ENCODE measurements around the gene EIF4EBP2.

The EIF4EBP2 gene, protein sequence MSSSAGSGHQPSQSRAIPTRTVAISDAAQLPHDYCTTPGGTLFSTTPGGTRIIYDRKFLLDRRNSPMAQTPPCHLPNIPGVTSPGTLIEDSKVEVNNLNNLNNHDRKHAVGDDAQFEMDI

DNA sequence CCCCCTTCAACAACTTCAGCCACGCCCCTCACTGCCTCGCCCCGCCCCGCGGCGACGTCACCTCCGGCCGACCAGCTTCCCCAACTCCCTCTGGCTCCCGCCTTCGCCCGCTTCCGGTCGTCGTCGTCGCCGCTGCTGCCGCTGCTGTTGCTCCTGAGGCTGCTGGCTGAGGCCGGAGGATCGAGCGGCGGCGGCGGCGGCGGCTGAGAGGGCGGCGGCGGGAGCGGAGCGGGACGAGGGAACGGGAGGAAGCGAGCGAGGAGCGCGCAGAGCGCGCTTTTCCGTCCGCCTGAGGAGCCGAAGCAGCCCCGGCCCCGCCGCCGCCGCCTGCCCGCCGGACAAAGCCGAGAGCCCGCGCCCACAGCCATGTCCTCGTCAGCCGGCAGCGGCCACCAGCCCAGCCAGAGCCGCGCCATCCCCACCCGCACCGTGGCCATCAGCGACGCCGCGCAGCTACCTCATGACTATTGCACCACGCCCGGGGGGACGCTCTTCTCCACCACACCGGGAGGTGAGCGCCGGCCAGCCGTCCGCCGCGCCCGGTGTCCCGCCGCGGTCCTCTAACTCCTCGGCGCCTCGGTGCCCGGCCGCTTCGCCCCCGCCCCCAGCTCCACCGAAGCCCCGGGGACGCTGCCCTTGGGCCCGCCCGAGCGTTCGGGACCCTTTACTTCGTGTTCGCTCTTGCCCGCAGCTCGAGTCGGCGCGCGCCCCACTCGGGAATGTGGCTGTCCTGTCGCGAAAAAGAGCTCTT lies at the start of gene EIF4EBP2:
EIF4EBP2 (plus strand) TSS at position 110 of the 751 bp plus-strand sequence; CDS start at position 367, 257 bp downstream.
- no peaks in the 10 kb centered on the region for H3K9me3 ChIP-seq (ENCODE audit: control insufficient read depth, low read length)
- peaks cover 13% of the 10 kb centered on the region for H3K4me1 ChIP-seq
- peak within 1 kb of the TSS; percentile 69 for H3K4me3 ChIP-seq (ENCODE audit: low read depth, low read length)
- TF ChIP-seq, protein P1, sequence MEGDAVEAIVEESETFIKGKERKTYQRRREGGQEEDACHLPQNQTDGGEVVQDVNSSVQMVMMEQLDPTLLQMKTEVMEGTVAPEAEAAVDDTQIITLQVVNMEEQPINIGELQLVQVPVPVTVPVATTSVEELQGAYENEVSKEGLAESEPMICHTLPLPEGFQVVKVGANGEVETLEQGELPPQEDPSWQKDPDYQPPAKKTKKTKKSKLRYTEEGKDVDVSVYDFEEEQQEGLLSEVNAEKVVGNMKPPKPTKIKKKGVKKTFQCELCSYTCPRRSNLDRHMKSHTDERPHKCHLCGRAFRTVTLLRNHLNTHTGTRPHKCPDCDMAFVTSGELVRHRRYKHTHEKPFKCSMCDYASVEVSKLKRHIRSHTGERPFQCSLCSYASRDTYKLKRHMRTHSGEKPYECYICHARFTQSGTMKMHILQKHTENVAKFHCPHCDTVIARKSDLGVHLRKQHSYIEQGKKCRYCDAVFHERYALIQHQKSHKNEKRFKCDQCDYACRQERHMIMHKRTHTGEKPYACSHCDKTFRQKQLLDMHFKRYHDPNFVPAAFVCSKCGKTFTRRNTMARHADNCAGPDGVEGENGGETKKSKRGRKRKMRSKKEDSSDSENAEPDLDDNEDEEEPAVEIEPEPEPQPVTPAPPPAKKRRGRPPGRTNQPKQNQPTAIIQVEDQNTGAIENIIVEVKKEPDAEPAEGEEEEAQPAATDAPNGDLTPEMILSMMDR (IDR thresholded peaks at IDR 0.05), result peak; percentile 4
- no peaks in the 10 kb centered on the region for H3K36me3 ChIP-seq (ENCODE audit: control insufficient read depth, insufficient read depth, low read length)
- peak within 1 kb of the TSS; percentile 79 for H3K4me2 ChIP-seq (ENCODE audit: low read length)
- H3K27ac ChIP-seq, result peak within 1 kb of the TSS; percentile 94
- no peaks in the 10 kb centered on the region for H3K27me3 ChIP-seq (ENCODE audit: control insufficient read depth, insufficient read depth, low read length)
- peak within 1 kb of the TSS; percentile 90 for H3K9ac ChIP-seq
- peak within 1 kb of the TSS; percentile 89 for H2AFZ ChIP-seq
- H3K79me2 ChIP-seq, result peaks cover 17% of the 10 kb centered on the region

DNA sequence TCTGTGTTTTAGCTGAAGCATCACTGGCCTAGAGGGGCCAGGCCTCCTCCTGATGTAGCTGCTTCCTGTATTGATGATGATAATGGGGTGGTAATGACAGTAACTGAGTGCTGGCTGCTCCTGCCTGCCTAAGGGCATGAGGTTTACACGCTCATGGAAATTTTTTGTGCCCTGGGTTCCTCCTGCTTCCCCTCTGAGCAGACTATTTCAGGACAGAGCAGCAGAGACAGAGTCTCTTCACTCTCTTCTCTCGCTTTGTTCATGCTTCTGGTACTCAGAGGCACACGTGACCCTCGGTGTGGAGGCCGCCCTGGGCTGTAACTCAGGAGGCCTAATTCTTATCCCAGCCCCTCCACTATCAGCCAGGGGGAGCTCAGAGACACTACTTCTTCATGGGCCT lies 49.4 kb upstream of the EIF4EBP2 start:
- Histone ChIP-seq H2AFZ (no peak overlapping the region), H3K9ac (no peak overlapping the region), H3K9me3 (ENCODE audit: control insufficient read depth, low read length) (no peaks in the 10 kb centered on the region), H3K4me2 (ENCODE audit: low read length) (no peak overlapping the region), H3K27ac (no peak overlapping the region), H3K4me1 (no peaks in the 10 kb centered on the region), H3K4me3 (ENCODE audit: low read depth, low read length) (no peak overlapping the region), H3K79me2 (peaks cover 5% of the 10 kb centered on the region), H3K36me3 (ENCODE audit: control insufficient read depth, insufficient read depth, low read length) (no peaks in the 10 kb centered on the region), H3K27me3 (ENCODE audit: control insufficient read depth, insufficient read depth, low read length) (no peaks in the 10 kb centered on the region)
- TF ChIP-seq, protein P1 (IDR thresholded peaks at IDR 0.05), result no peak

DNA sequence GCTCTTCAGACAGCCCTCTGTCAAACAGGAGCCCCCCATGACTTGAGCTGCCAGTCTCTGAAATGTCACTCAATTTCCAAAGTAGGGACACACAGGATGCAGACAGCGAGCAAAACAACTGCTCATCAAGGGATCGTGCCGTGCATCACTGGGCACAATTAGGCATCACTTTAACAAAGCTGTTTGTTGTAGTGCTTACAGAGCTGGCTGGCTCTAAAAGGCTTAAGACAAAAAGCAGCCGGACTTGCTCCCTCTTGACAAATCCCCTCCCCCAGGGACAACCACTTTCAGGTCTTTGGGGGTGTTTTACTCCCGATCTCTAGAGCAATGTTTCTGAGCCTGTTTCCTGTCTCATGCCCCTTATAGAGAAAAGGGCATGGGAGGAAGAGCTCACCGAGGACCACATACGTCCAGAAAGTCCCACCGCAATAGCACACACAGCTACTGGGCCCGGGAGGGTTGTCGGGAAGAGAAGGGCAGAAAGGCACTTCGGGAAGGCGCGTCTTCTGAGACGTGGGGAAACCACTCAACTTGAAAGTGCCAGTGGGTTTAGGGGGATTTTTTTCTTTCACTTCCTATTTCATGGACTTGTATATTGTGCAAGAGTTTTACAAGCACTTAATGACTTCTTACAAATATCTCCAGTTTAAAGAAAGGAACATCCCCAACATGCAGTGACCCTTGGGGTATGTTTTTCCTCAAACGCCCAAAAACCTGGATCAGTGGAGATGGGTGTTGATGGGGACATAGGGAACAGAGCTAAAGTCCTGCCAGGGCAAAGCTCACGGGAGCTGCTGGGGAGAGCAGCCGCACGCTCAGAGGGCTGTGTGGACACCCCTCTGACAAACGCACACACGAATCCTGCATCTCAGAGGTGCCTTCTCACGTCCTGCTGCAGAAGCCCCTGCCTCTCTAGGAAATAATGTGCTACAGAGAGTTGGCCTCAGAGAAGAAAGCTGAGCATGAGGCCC lies 48.6 kb upstream of the EIF4EBP2 start:
- Histone ChIP-seq H3K4me2 (ENCODE audit: low read length) (no peak overlapping the region), H3K36me3 (ENCODE audit: control insufficient read depth, insufficient read depth, low read length) (no peaks in the 10 kb centered on the region), H3K9me3 (ENCODE audit: control insufficient read depth, low read length) (no peaks in the 10 kb centered on the region), H3K27me3 (ENCODE audit: control insufficient read depth, insufficient read depth, low read length) (no peaks in the 10 kb centered on the region), H3K9ac (no peak overlapping the region), H3K4me3 (ENCODE audit: low read depth, low read length) (no peak overlapping the region), H3K4me1 (no peaks in the 10 kb centered on the region), H2AFZ (no peak overlapping the region), H3K27ac (no peak overlapping the region), H3K79me2 (peaks cover 4% of the 10 kb centered on the region)
- TF ChIP-seq, protein P1 (IDR thresholded peaks at IDR 0.05), result no peak

DNA sequence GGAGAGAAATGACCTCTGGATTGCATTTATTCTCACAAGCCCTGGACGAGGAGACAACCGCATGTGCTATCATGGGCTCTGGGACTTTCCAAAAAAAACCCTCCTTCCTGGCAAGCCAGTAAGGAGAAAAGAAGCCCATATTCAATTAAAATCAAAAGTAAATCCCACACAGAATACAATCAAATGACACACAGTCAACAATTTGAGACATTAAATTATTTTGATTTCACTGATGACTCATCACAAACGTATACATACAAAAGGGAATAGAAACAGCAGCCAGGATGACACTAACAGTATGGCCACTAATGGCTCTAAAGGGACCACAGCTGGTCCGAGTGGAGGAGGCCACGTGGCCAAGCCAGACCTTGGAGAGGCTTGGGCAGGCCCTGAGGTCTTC lies 46.4 kb upstream of the EIF4EBP2 start:
- no peak overlapping the region for H2AFZ ChIP-seq
- H3K79me2 ChIP-seq, result peaks cover 5% of the 10 kb centered on the region
- no peaks in the 10 kb centered on the region for H3K27me3 ChIP-seq (ENCODE audit: control insufficient read depth, insufficient read depth, low read length)
- no peak overlapping the region for H3K27ac ChIP-seq
- no peak overlapping the region for H3K4me2 ChIP-seq (ENCODE audit: low read length)
- H3K4me3 ChIP-seq (ENCODE audit: low read depth, low read length), result no peak overlapping the region
- H3K9me3 ChIP-seq (ENCODE audit: control insufficient read depth, low read length), result no peaks in the 10 kb centered on the region
- H3K9ac ChIP-seq, result no peak overlapping the region
- H3K36me3 ChIP-seq (ENCODE audit: control insufficient read depth, insufficient read depth, low read length), result no peaks in the 10 kb centered on the region
- TF ChIP-seq, protein P1 (IDR thresholded peaks at IDR 0.05), result no peak
- no peaks in the 10 kb centered on the region for H3K4me1 ChIP-seq
